B cell (primary cell): ENCODE data around the gene NHSL1.

Experiments
- CTCF ChIP-seq: fragments of 200-600 bp; IDR thresholded peaks from one replicate; pipeline ENCODE4 v1.8.0; 2022; ENCODE audit warnings: antibody characterized with exemption, mild to moderate bottlenecking
- EZH2 ChIP-seq: IDR thresholded peaks from 2 replicates; pipeline ENCODE4 v1.6.1; 2012; ENCODE audit warnings: borderline replicate concordance, low read depth, mild to moderate bottlenecking, moderate library complexity, low read length; ENCODE audit not compliant: insufficient read depth, poor library complexity, severe bottlenecking

GRCh38 chr6:138420356-138420755, 78.9 kb downstream of the NHSL1 start:
- TF ChIP-seq CTCF (no peak), EZH2 (no peak)
